ENCODE results near the gene PRAME. TPM values are rescaled to one million over a fixed set of nuclear protein-coding genes. Genes with fewer than 3 reads are reported as not detected.
"Not testable (repeated sequence)": the region's sequence is repeated elsewhere in the genome, so short reads cannot be mapped to it uniquely, and the experiment has no call there.

Gene PRAME
- total and polyA plus RNA-seq, 2 experiments from 2014 or later, result not detected

GRCh38 chr22:22515890-22516289 is 43.2 kb downstream of the PRAME start:
- Mint-ChIP-seq H3K4me1 (peaks cover 5% of the 10 kb centered on the region; the same call in 2 of the 3 replicates), H3K27ac (no peak overlapping the region), H3K4me3 (no peak overlapping the region), H3K9me3 (peaks cover 18% of the 10 kb centered on the region), H3K27me3 (ENCODE audit: insufficient read depth, low read depth, poor library complexity) (peaks cover 60% of the 10 kb centered on the region), H3K36me3 (ENCODE audit: low read depth) (no peaks in the 10 kb centered on the region; the same call in 2 of the 3 replicates)
- TF ChIP-seq ZNF462 (CRISPR knock-in tag; IDR thresholded peaks at IDR 0.05) (no peak), ZNF331 (CRISPR knock-in tag; IDR thresholded peaks at IDR 0.05; ENCODE audit: low read depth) (no peak)
- Histone ChIP-seq H3K79me2 (replicated peaks; ENCODE audit: insufficient read depth) (no peaks in the 10 kb centered on the region), H3K9me2 (ENCODE audit: insufficient read depth) (no peaks in the 10 kb centered on the region), H3F3A (replicated peaks; ENCODE audit: low read depth) (no peaks in the 10 kb centered on the region), H3K4me2 (no peak overlapping the region), H2AFZ (no peak overlapping the region), H3K4me3 (no peak overlapping the region), H4K20me1 (replicated peaks; ENCODE audit: insufficient read depth) (no peaks in the 10 kb centered on the region; the same call in 1 of the 2 replicates), H3K36me3 (ENCODE audit: insufficient read depth) (no peaks in the 10 kb centered on the region), H3K27ac (ENCODE audit: low read depth) (no peak overlapping the region), H3K27me3 (ENCODE audit: insufficient read depth) (peaks cover 97% of the 10 kb centered on the region), H3K4me1 (ENCODE audit: insufficient read depth) (no peaks in the 10 kb centered on the region)
- ATAC-seq (no peak), DNase-seq (ENCODE audit: low spot score) (no peak)

GRCh38 chr22:22514431-22514830 is 44.6 kb downstream of the PRAME start:
- not testable (repeated sequence) for H2AFZ ChIP-seq; ATAC-seq; H3K36me3 ChIP-seq (ENCODE audit: insufficient read depth); H3F3A ChIP-seq (replicated peaks; ENCODE audit: low read depth); H3K4me3 Mint-ChIP-seq; H3K27ac ChIP-seq (ENCODE audit: low read depth); H3K4me2 ChIP-seq; H3K4me3 ChIP-seq; H4K20me1 ChIP-seq (replicated peaks; ENCODE audit: insufficient read depth); DNase-seq (ENCODE audit: low spot score); H3K9me2 ChIP-seq (ENCODE audit: insufficient read depth); H3K4me1 Mint-ChIP-seq; H3K27ac Mint-ChIP-seq; H3K36me3 Mint-ChIP-seq (ENCODE audit: low read depth); H3K79me2 ChIP-seq (replicated peaks; ENCODE audit: insufficient read depth); H3K4me1 ChIP-seq (ENCODE audit: insufficient read depth)
- Mint-ChIP-seq H3K27me3 (ENCODE audit: insufficient read depth, low read depth, poor library complexity) (peaks cover 48% of the 10 kb centered on the region), H3K9me3 (peaks cover 27% of the 10 kb centered on the region)
- peaks cover 97% of the 10 kb centered on the region for H3K27me3 ChIP-seq (ENCODE audit: insufficient read depth)
